ENCODE data around the gene MGST3.

DNA sequence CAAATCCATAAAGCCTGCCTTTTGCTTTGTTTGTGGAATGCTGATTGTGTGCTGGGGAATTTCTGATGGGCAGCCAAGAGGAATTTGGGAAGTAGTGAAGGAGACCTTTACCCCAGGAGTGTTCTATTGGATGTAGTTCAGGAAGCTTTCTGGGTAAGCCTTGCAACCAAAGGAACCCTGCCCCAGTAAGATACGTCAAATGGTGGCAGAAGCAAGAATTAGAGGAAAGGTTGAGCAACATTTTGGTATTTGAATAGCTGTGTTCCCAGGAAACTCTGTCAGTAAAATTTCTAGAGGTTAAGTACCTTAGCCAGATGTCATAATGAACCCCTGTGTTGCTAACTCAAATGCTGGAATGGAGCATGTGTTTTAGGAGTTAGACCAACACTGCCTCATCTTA is 6.4 kb downstream of the MGST3 start:
- TF ChIP-seq, protein P1, sequence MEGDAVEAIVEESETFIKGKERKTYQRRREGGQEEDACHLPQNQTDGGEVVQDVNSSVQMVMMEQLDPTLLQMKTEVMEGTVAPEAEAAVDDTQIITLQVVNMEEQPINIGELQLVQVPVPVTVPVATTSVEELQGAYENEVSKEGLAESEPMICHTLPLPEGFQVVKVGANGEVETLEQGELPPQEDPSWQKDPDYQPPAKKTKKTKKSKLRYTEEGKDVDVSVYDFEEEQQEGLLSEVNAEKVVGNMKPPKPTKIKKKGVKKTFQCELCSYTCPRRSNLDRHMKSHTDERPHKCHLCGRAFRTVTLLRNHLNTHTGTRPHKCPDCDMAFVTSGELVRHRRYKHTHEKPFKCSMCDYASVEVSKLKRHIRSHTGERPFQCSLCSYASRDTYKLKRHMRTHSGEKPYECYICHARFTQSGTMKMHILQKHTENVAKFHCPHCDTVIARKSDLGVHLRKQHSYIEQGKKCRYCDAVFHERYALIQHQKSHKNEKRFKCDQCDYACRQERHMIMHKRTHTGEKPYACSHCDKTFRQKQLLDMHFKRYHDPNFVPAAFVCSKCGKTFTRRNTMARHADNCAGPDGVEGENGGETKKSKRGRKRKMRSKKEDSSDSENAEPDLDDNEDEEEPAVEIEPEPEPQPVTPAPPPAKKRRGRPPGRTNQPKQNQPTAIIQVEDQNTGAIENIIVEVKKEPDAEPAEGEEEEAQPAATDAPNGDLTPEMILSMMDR (IDR thresholded peaks at IDR 0.05; ENCODE audit: low read depth, low read length, poor library complexity, severe bottlenecking): no peak
- no peak for TF ChIP-seq EZH2phosphoT487 (IDR thresholded peaks at IDR 0.05; ENCODE audit: borderline replicate concordance, low read length)

All from DOHH2 (cell line).